HG02571 (cell line): ENCODE measurements around the gene ALDOA.

Experiments
- ATAC-seq: cut with Tn5 transposase; IDR thresholded peaks from one replicate; pipeline ENCODE4 v1.9.1; 2021; ENCODE audit warnings: mild to moderate bottlenecking, moderate library complexity; ENCODE audit not compliant: unreplicated experiment

Gene ALDOA

GRCh38 chr16:30088832-30089624 lies 23.5 kb downstream of the ALDOA start:
- ATAC-seq = no peak

- no peak for ATAC-seq
Observed at GRCh38 chr16:30090610-30091331, 25.2 kb downstream of the ALDOA start.

- peak; percentile 53 for ATAC-seq
Observed at GRCh38 chr16:30091474-30092372, 26.2 kb downstream of the ALDOA start, which contains the start of gene TBX6. TBX6 (minus strand) TSS chr16:30091924; CDS start chr16:30091193, 731 bp downstream.

GRCh38 chr16:30092373-30093010 lies 26.9 kb downstream of the ALDOA start:
- ATAC-seq = peak; percentile 39

GRCh38 chr16:30094541-30095165 lies 29.1 kb downstream of the ALDOA start:
- ATAC-seq = no peak

- ATAC-seq = no peak
Observed at GRCh38 chr16:30095166-30096078, 29.9 kb downstream of the ALDOA start.

- ATAC-seq = peak; percentile 45
Observed at GRCh38 chr16:30096105-30096861, 30.7 kb downstream of the ALDOA start, which contains the start of gene YPEL3. YPEL3 (minus strand) TSS chr16:30096213; CDS start chr16:30095482, 731 bp downstream.

- no peak for ATAC-seq
Observed at GRCh38 chr16:30096862-30097563, 31.5 kb downstream of the ALDOA start.

- no peak for ATAC-seq
Observed at GRCh38 chr16:30104090-30104489, 38.5 kb downstream of the ALDOA start.

GRCh38 chr16:30104492-30104891 lies 38.9 kb downstream of the ALDOA start:
- no peak for ATAC-seq

GRCh38 chr16:30108059-30108850 lies 42.7 kb downstream of the ALDOA start:
- ATAC-seq = no peak

- no peak for ATAC-seq
Observed at GRCh38 chr16:30110661-30111060, 45.1 kb downstream of the ALDOA start.

GRCh38 chr16:30112197-30113030 lies 46.9 kb downstream of the ALDOA start:
- no peak for ATAC-seq

- no peak for ATAC-seq
Observed at GRCh38 chr16:30113031-30113710, 47.6 kb downstream of the ALDOA start, which contains the start of gene GDPD3. GDPD3 (minus strand) TSS chr16:30113537; CDS start chr16:30113478, 59 bp downstream.

GRCh38 chr16:30113711-30114333 lies 48.3 kb downstream of the ALDOA start:
- ATAC-seq = no peak
